OCI-LY3 (cell line): ENCODE results near the gene NFKB2.

ENCODE experiments used
- H2AFZ ChIP-seq: fragments of 200-600, 300-600 bp; shearing (Covaris generic); 2 replicates; pipeline ENCODE4 v1.6.0; 2014; ENCODE audit warnings: antibody characterized with exemption, low read depth, low read length
- H3K27ac ChIP-seq: fragments of 200-600, 300-600 bp; sonication (generic); 2 replicates; pipeline ENCODE4 v1.5.1; 2014; ENCODE audit warnings: mild to moderate bottlenecking, low read length, moderate library complexity, mixed read lengths
- H3K27me3 ChIP-seq: fragments of 200-600, 300-600 bp; sonication (generic); 2 replicates; pipeline ENCODE4 v1.6.1; 2014; ENCODE audit warnings: low read depth, low read length, mixed read lengths
- H3K36me3 ChIP-seq: fragments of 200-600, 300-600 bp; sonication (generic); replicated peaks from 2 replicates; pipeline ENCODE3; 2014; ENCODE audit warnings: low read depth, low read length, mixed read lengths
- H3K4me1 ChIP-seq: fragments of 300-600, 200-600 bp; sonication (generic); 2 replicates; pipeline ENCODE4 v1.6.1; 2014; ENCODE audit warnings: low read length, mixed read lengths
- H3K4me2 ChIP-seq: fragments of 200-600, 300-600 bp; sonication (generic); 2 replicates; pipeline ENCODE4 v1.6.1; 2014; ENCODE audit warnings: low read length, mixed read lengths
- H3K4me3 ChIP-seq: fragments of 300-600, 200-600 bp; sonication (generic); 2 replicates; pipeline ENCODE4 v1.5.1; 2014; ENCODE audit warnings: antibody characterized with exemption, mild to moderate bottlenecking, low read length, moderate library complexity
- H3K79me2 ChIP-seq: fragments of 300-600, 200-600 bp; shearing (Covaris generic); 2 replicates; pipeline ENCODE4 v1.6.1; 2014; ENCODE audit warnings: mild to moderate bottlenecking, low read length, mixed read lengths
- H3K9ac ChIP-seq: fragments of 300-600, 200-600 bp; shearing (Covaris generic); 2 replicates; pipeline ENCODE4 v1.6.0; 2014; ENCODE audit warnings: mild to moderate bottlenecking, low read length, moderate library complexity
- H3K9me3 ChIP-seq: fragments of 200-600, 300-600 bp; shearing (Covaris generic); 2 replicates; pipeline ENCODE4 v1.6.1; 2014; ENCODE audit warnings: low read length, mixed read lengths; ENCODE audit not compliant: insufficient read depth
- H4K20me1 ChIP-seq: fragments of 200-600, 300-600 bp; sonication (generic); 2 replicates; pipeline ENCODE4 v1.6.1; 2016; ENCODE audit warnings: low read length, mixed read lengths; ENCODE audit not compliant: insufficient read depth
- CTCF ChIP-seq: fragments of 200-600, 300-600 bp; sonication (generic); IDR thresholded peaks from 2 replicates; pipeline ENCODE4 v1.5.1; 2014; ENCODE audit warnings: antibody characterized with exemption, low read length, low read depth
- EZH2phosphoT487 ChIP-seq: fragments of 200-600 bp; shearing (Covaris generic); IDR thresholded peaks from 2 replicates; pipeline ENCODE4 v1.6.1; 2018; ENCODE audit warnings: antibody characterized with exemption, mixed run types, low read depth

Gene NFKB2

GRCh38 chr10:102425444-102425843, 29.9 kb downstream of the NFKB2 start:
- H3K27ac ChIP-seq: no peak overlapping the region
- no peak overlapping the region for H3K4me3 ChIP-seq
- H3K4me2 ChIP-seq: no peak overlapping the region
- peaks cover 4% of the 10 kb centered on the region; the same call in 1 of the 2 replicates for H3K79me2 ChIP-seq
- no peaks in the 10 kb centered on the region for H3K27me3 ChIP-seq
- no peak for TF ChIP-seq EZH2phosphoT487
- TF ChIP-seq CTCF: no peak
- H3K36me3 ChIP-seq: no peaks in the 10 kb centered on the region
- no peak overlapping the region for H3K9ac ChIP-seq
- no peaks in the 10 kb centered on the region for H3K9me3 ChIP-seq
- peaks cover 27% of the 10 kb centered on the region for H3K4me1 ChIP-seq
- H2AFZ ChIP-seq: no peak overlapping the region
- H4K20me1 ChIP-seq: no peaks in the 10 kb centered on the region

GRCh38 chr10:102426803-102427287, 31.3 kb downstream of the NFKB2 start:
- no peaks in the 10 kb centered on the region for H4K20me1 ChIP-seq
- H3K27ac ChIP-seq: no peak overlapping the region
- no peaks in the 10 kb centered on the region for H3K27me3 ChIP-seq
- peaks cover 32% of the 10 kb centered on the region for H3K4me1 ChIP-seq
- TF ChIP-seq CTCF (no peak), EZH2phosphoT487 (no peak)
- no peaks in the 10 kb centered on the region for H3K36me3 ChIP-seq
- no peaks in the 10 kb centered on the region for H3K9me3 ChIP-seq
- H3K4me2 ChIP-seq: peak overlapping the region; percentile 49; the same call in 1 of the 2 replicates
- no peak overlapping the region for H3K4me3 ChIP-seq
- H3K79me2 ChIP-seq: peaks cover 14% of the 10 kb centered on the region
- H3K9ac ChIP-seq: no peak overlapping the region
- H2AFZ ChIP-seq: no peak overlapping the region

GRCh38 chr10:102429468-102429867, 34.0 kb downstream of the NFKB2 start:
- Histone ChIP-seq H4K20me1 (no peaks in the 10 kb centered on the region), H3K36me3 (no peaks in the 10 kb centered on the region), H3K4me1 (peaks cover 34% of the 10 kb centered on the region), H2AFZ (no peak overlapping the region), H3K4me3 (no peak overlapping the region), H3K4me2 (no peak overlapping the region), H3K79me2 (peaks cover 15% of the 10 kb centered on the region), H3K27ac (no peak overlapping the region), H3K9ac (no peak overlapping the region), H3K9me3 (no peaks in the 10 kb centered on the region), H3K27me3 (no peaks in the 10 kb centered on the region)
- TF ChIP-seq CTCF (no peak), EZH2phosphoT487 (no peak)

- no peaks in the 10 kb centered on the region for H4K20me1 ChIP-seq
- peak overlapping the region; percentile 74 for H3K27ac ChIP-seq
- no peaks in the 10 kb centered on the region for H3K36me3 ChIP-seq
- peaks cover 37% of the 10 kb centered on the region for H3K4me1 ChIP-seq
- no peaks in the 10 kb centered on the region for H3K27me3 ChIP-seq
- peak overlapping the region; percentile 96 for H3K4me2 ChIP-seq
- peak overlapping the region; percentile 99 for H3K9ac ChIP-seq
- peak overlapping the region; percentile 100 for H3K4me3 ChIP-seq
- H2AFZ ChIP-seq: peak overlapping the region; percentile 39; the same call in 1 of the 2 replicates
- peaks cover 15% of the 10 kb centered on the region for H3K79me2 ChIP-seq
- H3K9me3 ChIP-seq: no peaks in the 10 kb centered on the region
- TF ChIP-seq EZH2phosphoT487: no peak
- no peak for TF ChIP-seq CTCF
Measured at GRCh38 chr10:102431452-102432124, 36.1 kb downstream of the NFKB2 start.
